H1 (cell line): Measurements from ENCODE around the gene GAK. TPM values are rescaled to one million over a fixed set of nuclear protein-coding genes. Genes with fewer than 3 reads are reported as not detected.

Experiments
- CTCF ChIA-PET: fragments of 300-600 bp; sonication (Branson Sonifier 250); formaldehyde crosslinking; loops from one replicate; lab custom pipeline; 2021; ENCODE audit not compliant: partially characterized antibody; lab: Charles Lee
- POLR2A ChIA-PET: fragments of 300-600 bp; sonication (Branson Sonifier 250); formaldehyde crosslinking; loops from one replicate; lab custom pipeline; 2021; ENCODE audit warnings: inconsistent platforms; ENCODE audit not compliant: partially characterized antibody; lab: Charles Lee
- DNase-seq, 2 experiments: peaks; one replicate each; pipeline versions ENCODE4 v3.0.0 to v3.0.0-alpha.2; 2010 to 2022; ENCODE audit warnings: low spot score in 2 of 2, low read depth in 1 of 2, mixed read lengths in 1 of 2
- FAIRE-seq: peaks from 2 replicates; lab custom pipeline; 2011; peaks lifted over from hg19 to GRCh38; lab: Jason Lieb, UNC
- H2AFZ ChIP-seq: 2 replicates; pipeline ENCODE4 v1.8.1; 2012; ENCODE audit warnings: low read length, inconsistent platforms
- H2AK5ac ChIP-seq: 2 replicates; pipeline ENCODE4 v1.6.1; 2013; ENCODE audit warnings: low read depth, low read length
- H2BK120ac ChIP-seq: replicated peaks from 2 replicates; pipeline ENCODE3; 2013; ENCODE audit warnings: low read depth, low read length, inconsistent platforms
- H2BK12ac ChIP-seq: 2 replicates; pipeline ENCODE4 v1.6.1; 2013; ENCODE audit warnings: low read depth, low read length
- H2BK15ac ChIP-seq: 2 replicates; pipeline ENCODE4 v1.6.1; 2013; ENCODE audit warnings: low read length
- H2BK20ac ChIP-seq: 2 replicates; pipeline ENCODE4 v1.6.1; 2013; ENCODE audit warnings: low read length
- H2BK5ac ChIP-seq: 2 replicates; pipeline ENCODE4 v1.6.1; 2013; ENCODE audit warnings: low read depth, low read length
- H3K14ac ChIP-seq: 2 replicates; pipeline ENCODE4 v1.6.1; 2013; ENCODE audit warnings: inconsistent platforms; ENCODE audit not compliant: insufficient read length
- H3K18ac ChIP-seq: 2 replicates; pipeline ENCODE4 v1.6.1; 2013; ENCODE audit warnings: low read length; ENCODE audit errors: extremely low read depth
- H3K23ac ChIP-seq: 2 replicates; pipeline ENCODE4 v1.6.1; 2013; ENCODE audit warnings: inconsistent platforms; ENCODE audit not compliant: insufficient read length
- H3K23me2 ChIP-seq: 2 replicates; pipeline ENCODE4 v1.6.1; 2013; ENCODE audit warnings: low read depth, low read length
- H3K27ac ChIP-seq: 2 replicates; pipeline ENCODE4 v1.6.1; 2011; ENCODE audit warnings: low read depth, low read length, inconsistent platforms
- H3K27me3 ChIP-seq, 4 experiments: replicated peaks in 1 of 4; 1 replicate in 1 of 4; 2 replicates in 3 of 4; pipeline versions ENCODE4 v1.6.1 to v1.8.1; 2011 to 2013; ENCODE audit warnings: low read length in 3 of 4, mild to moderate bottlenecking in 3 of 4, inconsistent platforms in 2 of 4, mixed read lengths in 2 of 4, moderate library complexity in 1 of 4; ENCODE audit not compliant: control insufficient read depth in 3 of 4, insufficient read depth in 3 of 4; ENCODE audit errors: extremely low read depth in 1 of 4
- H3K36me3 ChIP-seq, 4 experiments: 2 replicates each; pipeline versions ENCODE4 v1.6.1 to v1.8.1; 2011 to 2013; ENCODE audit warnings: mild to moderate bottlenecking in 4 of 4, low read length in 3 of 4, moderate library complexity in 2 of 4, control low read depth in 1 of 4, inconsistent platforms in 1 of 4; ENCODE audit not compliant: insufficient read depth in 4 of 4, control insufficient read depth in 2 of 4
- H3K4ac ChIP-seq: replicated peaks from 2 replicates; pipeline ENCODE3; 2013; ENCODE audit warnings: low read length, low read depth, mixed read lengths, inconsistent platforms; ENCODE audit not compliant: insufficient read length
- H3K4me1 ChIP-seq, 4 experiments: replicated peaks in 1 of 4; 1 replicate in 1 of 4; 2 replicates in 3 of 4; pipeline versions ENCODE4 v1.6.1 to v1.8.1; 2011 to 2013; ENCODE audit warnings: low read length in 3 of 4, inconsistent platforms in 2 of 4, mixed read lengths in 1 of 4; ENCODE audit not compliant: insufficient read depth in 4 of 4, control insufficient read depth in 3 of 4
- H3K4me2 ChIP-seq, 2 experiments: 2 replicates each; pipeline versions ENCODE4 v1.6.1 to v1.8.1; 2011 to 2013; ENCODE audit warnings: low read depth in 2 of 2, low read length in 2 of 2, control low read depth in 1 of 2, inconsistent platforms in 1 of 2, mild to moderate bottlenecking in 1 of 2; ENCODE audit not compliant: insufficient read depth in 1 of 2
- H3K4me3 ChIP-seq, 4 experiments: fragments of 200-600, 300-600 bp in 1 of 4; sonication (generic), shearing (Covaris generic), sonication (Bioruptor Twin) in 1 of 4; 2 replicates each; pipeline versions ENCODE4 v1.5.1 to v1.8.1; 2011 to 2016; ENCODE audit warnings: low read length in 4 of 4, low read depth in 3 of 4, control low read depth in 2 of 4, inconsistent platforms in 2 of 4, mild to moderate bottlenecking in 2 of 4, mixed read lengths in 1 of 4, moderate library complexity in 1 of 4; ENCODE audit not compliant: insufficient read depth in 2 of 4; ENCODE audit errors: extremely low read depth in 1 of 4
- H3K56ac ChIP-seq: replicated peaks from 2 replicates; pipeline ENCODE3; 2013; ENCODE audit warnings: low read depth, mild to moderate bottlenecking, mixed read lengths, low read length, inconsistent platforms; ENCODE audit not compliant: insufficient read length
- H3K79me1 ChIP-seq: 2 replicates; pipeline ENCODE4 v1.6.1; 2013; ENCODE audit warnings: low read depth, low read length, control low read depth
- H3K79me2 ChIP-seq, 2 experiments: 2 replicates each; pipeline versions ENCODE4 v1.6.1 to v1.8.1; 2012 to 2013; ENCODE audit warnings: low read length in 2 of 2, mild to moderate bottlenecking in 2 of 2, inconsistent platforms in 1 of 2; ENCODE audit not compliant: insufficient read depth in 2 of 2, control insufficient read depth in 1 of 2
- H3K9ac ChIP-seq, 4 experiments: replicated peaks in 1 of 4; 1 replicate in 1 of 4; 2 replicates in 3 of 4; pipeline versions ENCODE4 v1.6.1 to v1.8.1; 2011 to 2013; ENCODE audit warnings: low read depth in 3 of 4, low read length in 3 of 4, control low read depth in 2 of 4, mild to moderate bottlenecking in 2 of 4, moderate library complexity in 2 of 4, inconsistent platforms in 1 of 4; ENCODE audit errors: extremely low read depth in 1 of 4
- H3K9me3 ChIP-seq, 2 experiments: 2 replicates each; pipeline versions ENCODE4 v1.6.1 to v1.8.1; 2012 to 2013; ENCODE audit warnings: mild to moderate bottlenecking in 2 of 2, moderate library complexity in 2 of 2, control low read depth in 1 of 2, inconsistent platforms in 1 of 2, low read depth in 1 of 2, low read length in 1 of 2, mixed read lengths in 1 of 2; ENCODE audit not compliant: insufficient read depth in 2 of 2
- H4K20me1 ChIP-seq, 2 experiments: replicated peaks in 1 of 2; 2 replicates each; pipeline versions ENCODE3 to v1.8.1; 2011 to 2013; ENCODE audit warnings: inconsistent platforms in 2 of 2, low read length in 2 of 2, mild to moderate bottlenecking in 1 of 2; ENCODE audit not compliant: insufficient read depth in 2 of 2, control insufficient read depth in 1 of 2
- H4K5ac ChIP-seq: 2 replicates; pipeline ENCODE4 v1.6.1; 2013; ENCODE audit warnings: low read length, low read depth, mixed read lengths, inconsistent platforms; ENCODE audit not compliant: insufficient read length
- H4K8ac ChIP-seq: 2 replicates; pipeline ENCODE4 v1.8.0; 2013; ENCODE audit warnings: mild to moderate bottlenecking, moderate library complexity, low read length, inconsistent platforms; ENCODE audit not compliant: insufficient read depth; ENCODE audit errors: extremely low read depth
- H4K91ac ChIP-seq: replicated peaks from 2 replicates; pipeline ENCODE3; 2013; ENCODE audit warnings: low read length, mixed read lengths, inconsistent platforms; ENCODE audit not compliant: insufficient read length
- BCL11A ChIP-seq, 2 experiments: IDR thresholded peaks; one replicate each; pipeline ENCODE4 v1.6.1; 2011; ENCODE audit warnings: low read depth in 2 of 2, low read length in 2 of 2, mild to moderate bottlenecking in 2 of 2
- CEBPB ChIP-seq: IDR thresholded peaks from 2 replicates; pipeline ENCODE4 v1.6.1; 2012; ENCODE audit warnings: low read depth, low read length
- CTCF ChIP-seq, 3 experiments: IDR thresholded peaks; 1 replicate in 2 of 3; 2 replicates in 1 of 3; pipeline versions ENCODE4 v1.5.1 to v1.6.1; 2011; ENCODE audit warnings: low read length in 3 of 3, mild to moderate bottlenecking in 3 of 3, inconsistent platforms in 2 of 3, low read depth in 1 of 3, moderate library complexity in 1 of 3; ENCODE audit not compliant: insufficient read depth in 1 of 3; ENCODE audit errors: control extremely low read depth in 1 of 3
- NRF1 ChIP-seq: IDR thresholded peaks from 2 replicates; pipeline ENCODE4 v1.6.1; 2011; ENCODE audit warnings: mild to moderate bottlenecking, low read depth, low read length, improper control_type of control experiment
- PHF8 ChIP-seq: fragments of 200-600 bp; sonication (generic); conservative IDR thresholded peaks from 2 replicates; pipeline ENCODE4 v1.7.1; 2012; ENCODE audit warnings: low read depth, mild to moderate bottlenecking, inconsistent platforms, low read length, moderate library complexity
- POU5F1 ChIP-seq: IDR thresholded peaks from 2 replicates; pipeline ENCODE4 v1.6.1; 2011; ENCODE audit warnings: low read depth, mild to moderate bottlenecking, low read length, moderate library complexity
- RFX5 ChIP-seq: IDR thresholded peaks from 2 replicates; pipeline ENCODE4 v1.6.1; 2011; ENCODE audit warnings: low read depth, low read length, improper control_type of control experiment, borderline replicate concordance
- SIRT6 ChIP-seq: IDR thresholded peaks from one replicate; pipeline ENCODE4 v1.7.1; 2012; ENCODE audit warnings: low read length, inconsistent platforms
- SIX5 ChIP-seq: IDR thresholded peaks from 2 replicates; pipeline ENCODE4 v1.6.1; 2011; ENCODE audit warnings: mild to moderate bottlenecking, low read depth, low read length
- SP1 ChIP-seq: IDR thresholded peaks from 2 replicates; pipeline ENCODE4 v1.6.1; 2011; ENCODE audit warnings: low read depth, low read length
- SUZ12 ChIP-seq: fragments of 200-600 bp; sonication (generic); IDR thresholded peaks from 2 replicates; pipeline ENCODE4 v1.6.1; 2012; ENCODE audit warnings: mild to moderate bottlenecking, inconsistent platforms, low read length, moderate library complexity, mixed read lengths
- TCF12 ChIP-seq: IDR thresholded peaks from 2 replicates; pipeline ENCODE4 v1.6.1; 2011; ENCODE audit warnings: low read depth, mild to moderate bottlenecking, low read length
- YY1 ChIP-seq: IDR thresholded peaks from 2 replicates; pipeline ENCODE4 v1.6.1; 2011; ENCODE audit warnings: low read depth, mild to moderate bottlenecking, low read length
- WGBS, 2 experiments: shearing (Covaris generic) in 1 of 2; methylation state at CpG; one replicate each; pipeline versions ENCODE4 v1.1.6 to v1.1.7; 2013 to 2015; ENCODE audit warnings: low lambda C conversion rate in 2 of 2, mixed read lengths in 2 of 2, inconsistent platforms in 1 of 2, low coverage in 1 of 2, missing lambda C conversion rate in 1 of 2; ENCODE audit not compliant: insufficient replicate concordance in 2 of 2, insufficient coverage in 1 of 2, insufficient read length in 1 of 2; ENCODE audit errors: extremely low coverage in 1 of 2, missing lambda C conversion rate in 1 of 2; 5-methylcytosine and 5-hydroxymethylcytosine counted together
- polyA plus RNA-seq, 7 experiments: library from polyadenylated mRNA; depleted of rRNA in 3 of 7; stranded (reverse) in 5 of 7; unstranded in 2 of 7; fragments of >200 nt in 5 of 7; fragments of 200-250 nt in 2 of 7; gene quantifications; 1 replicate in 5 of 7; 2 replicates in 1 of 7; 4 replicates in 1 of 7; pipeline versions ENCODE4 v1.2.1 to v1.2.3, GENCODE V29; 2011 to 2013; ENCODE audit warnings: missing spikeins in 2 of 7, mixed read lengths in 2 of 7
- total RNA-seq: library from RNA; stranded (reverse); fragmentation: NEBNext Ultra II Directional; extraction: Animal tissue kit (Norgen Biotek cat#: 25700); gene quantifications from 2 replicates; pipeline ENCODE4 v1.2.1, GENCODE V29; 2021

Gene GAK
- total and polyA plus RNA-seq, 2 of the 8 experiments (the other 6 are each of a cell fraction or from before 2014, with no cell fraction given): 31.5 to 70.8 TPM

DNA sequence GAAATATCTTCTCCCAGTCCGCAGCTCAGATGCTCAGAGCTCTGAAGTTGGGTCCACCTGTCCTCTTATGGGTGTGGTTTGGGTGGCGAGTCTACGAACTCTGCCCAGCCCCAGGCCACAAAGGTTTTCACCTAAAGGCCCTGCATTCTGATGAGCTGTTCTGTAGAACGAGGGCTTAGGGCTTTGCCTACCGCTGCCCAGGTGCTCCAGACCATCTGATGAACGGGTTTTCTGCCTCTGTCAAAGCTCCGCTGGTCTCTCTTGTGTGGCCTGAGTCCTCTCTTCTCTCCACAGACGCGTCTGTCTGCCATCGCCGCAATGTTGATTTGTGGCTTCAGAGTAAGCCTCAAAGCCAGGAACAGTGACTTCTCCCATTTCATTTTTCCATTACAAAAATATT is 77.8 kb downstream of the GAK start:
- Histone ChIP-seq H3K36me3 (peaks cover 5 to 20% (median 12%) of the 10 kb centered on the region in 4 experiments; a peak in 6 of 8 replicates), H2BK20ac (no peak overlapping the region), H3K4me1 (no peaks in the 10 kb centered on the region), H3K9ac (no peak overlapping the region), H2BK5ac (no peak overlapping the region), H4K5ac (no peak overlapping the region), H2BK12ac (no peak overlapping the region), H3K4ac (no peak overlapping the region), H3K23me2 (no peaks in the 10 kb centered on the region), H3K4me2 (no peak overlapping the region), H3K27ac (no peak overlapping the region), H4K91ac (no peak overlapping the region), H2BK120ac (no peak overlapping the region), H3K23ac (no peak overlapping the region), H3K27me3 (no peaks in the 10 kb centered on the region), H4K20me1 (peaks cover 0 to 5% of the 10 kb centered on the region in 2 experiments), H3K79me2 (no peaks in the 10 kb centered on the region), H2BK15ac (no peak overlapping the region), H2AK5ac (no peak overlapping the region), H3K18ac (no peak overlapping the region), H3K4me3 (no peak overlapping the region), H4K8ac (no peak overlapping the region), H3K79me1 (no peaks in the 10 kb centered on the region; the same call in 1 of the 2 replicates), H3K9me3 (no peaks in the 10 kb centered on the region), H3K14ac (no peak overlapping the region), H2AFZ (no peak overlapping the region), H3K56ac (no peak overlapping the region)
- CTCF ChIA-PET: interaction anchor here (0.6 to 2.8 kb wide), 4 partner anchors 12 to 40 kb away, joined by 3 to 10 read pairs (median 4); no protein-coding TSS in a partner anchor
- FAIRE-seq (no peak), DNase-seq (no peak)
- 95% methylated on average over 11 of the region's 11 CpGs; no CpG with 5 or more reads in 1 of the 2 experiments for WGBS, 2 experiments
- POLR2A ChIA-PET: no interaction called here
- no peak for TF ChIP-seq SUZ12
- no peak for TF ChIP-seq CTCF (IDR thresholded peaks at IDR 0.05; ENCODE audit: control extremely low read depth in 1 of 3, insufficient read depth in 1 of 3, low read depth in 1 of 3, low read length in 3 of 3)
- no peak for TF ChIP-seq YY1
- no peak for TF ChIP-seq CEBPB
- no peak for TF ChIP-seq TCF12
- TF ChIP-seq NRF1: no peak
- no peak for TF ChIP-seq SIX5
- no peak for TF ChIP-seq SP1
- TF ChIP-seq SIRT6: no peak
- no peak for TF ChIP-seq BCL11A (IDR thresholded peaks at IDR 0.05; ENCODE audit: low read depth in 2 of 2, low read length in 2 of 2)
- TF ChIP-seq RFX5: no peak
- no peak for TF ChIP-seq PHF8
- TF ChIP-seq POU5F1: no peak
